ACHN (cell line): ENCODE measurements around the gene CD274.
"Not testable (repeated sequence)": the region's sequence is repeated elsewhere in the genome, so short reads cannot be mapped to it uniquely, and the experiment has no call there.

Experiments used
- DNase-seq: peaks from one replicate; pipeline ENCODE4 v3.0.0-alpha.2; 2015
- in situ Hi-C: cut with HindIII; loops from 2 replicates; pipeline ENCODE4 v1.10.0; 2017; ENCODE audit warnings: low sequenced_read_pairs, low pct_ligation_motif_present, low pct_unique_long_range_greater_than_20kb

Gene CD274

GRCh38 chr9:5436441-5436840 lies 13.9 kb upstream of the CD274 start:
- in situ Hi-C loops, result no loop called here
- no peak for DNase-seq

- peak; percentile 93 for DNase-seq
- in situ Hi-C loops, result no loop called here
Measured at GRCh38 chr9:5437254-5438216, 12.8 kb upstream of the CD274 start, which contains the start of gene PLGRKT. TSS of gene PLGRKT (minus strand) at chr9:5437925. CDS start at chr9:5431977, 5,948 bp downstream.

- in situ Hi-C loops, result no loop called here
- peak; percentile 57 for DNase-seq
Measured at GRCh38 chr9:5438301-5439162, 11.8 kb upstream of the CD274 start.

- in situ Hi-C loops, result no loop called here
- no peak for DNase-seq
Measured at GRCh38 chr9:5440426-5440825, 9.9 kb upstream of the CD274 start.

- DNase-seq, result no peak
- in situ Hi-C loops, result no loop called here
Measured at GRCh38 chr9:5441043-5441442, 9.3 kb upstream of the CD274 start.

GRCh38 chr9:5442400-5443011 lies 7.8 kb upstream of the CD274 start:
- DNase-seq, result peak; percentile 65
- in situ Hi-C loops, result no loop called here

- DNase-seq, result no peak
- in situ Hi-C loops, result no loop called here
Measured at GRCh38 chr9:5443850-5444249, 6.5 kb upstream of the CD274 start.

- DNase-seq, in situ Hi-C loops: not testable (repeated sequence)
Measured at GRCh38 chr9:5445096-5445495, 5.2 kb upstream of the CD274 start.

GRCh38 chr9:5445886-5446285 lies 4.5 kb upstream of the CD274 start:
- no peak for DNase-seq
- in situ Hi-C loops, result no loop called here

GRCh38 chr9:5446451-5447236 lies 3.7 kb upstream of the CD274 start:
- in situ Hi-C loops, result no loop called here
- no peak for DNase-seq

GRCh38 chr9:5447337-5447736 lies 3.0 kb upstream of the CD274 start:
- DNase-seq, result no peak
- in situ Hi-C loops, result no loop called here

GRCh38 chr9:5448016-5448415 lies 2.3 kb upstream of the CD274 start:
- no peak for DNase-seq
- in situ Hi-C loops, result no loop called here

GRCh38 chr9:5448461-5449435 lies 1.6 kb upstream of the CD274 start:
- in situ Hi-C loops, result no loop called here
- no peak for DNase-seq

- in situ Hi-C loops, result no loop called here
- DNase-seq, result no peak
Measured at GRCh38 chr9:5449521-5450358, 602 bp upstream of the CD274 start.

GRCh38 chr9:5452286-5452609 lies 1.9 kb downstream of the CD274 start:
- no peak for DNase-seq
- in situ Hi-C loops, result no loop called here

GRCh38 chr9:5453004-5453403 lies 2.7 kb downstream of the CD274 start:
- in situ Hi-C loops, result no loop called here

More at GRCh38 chr9:5453004-5453403, 2.7 kb downstream of the CD274 start:
- no peak for DNase-seq
